GM21576 (cell line): ENCODE measurements around the gene MAP3K10.

Experiments
- ATAC-seq: cut with Tn5 transposase; IDR thresholded peaks from one replicate; pipeline ENCODE4 v1.9.1; 2021; ENCODE audit warnings: mild to moderate bottlenecking, moderate library complexity; ENCODE audit not compliant: unreplicated experiment

MAP3K10 gene

GRCh38 chr19:40232949-40233810 is 42.0 kb downstream of the MAP3K10 start:
- no peak for ATAC-seq

GRCh38 chr19:40233811-40234389 is 42.7 kb downstream of the MAP3K10 start:
- ATAC-seq: no peak

DNA sequence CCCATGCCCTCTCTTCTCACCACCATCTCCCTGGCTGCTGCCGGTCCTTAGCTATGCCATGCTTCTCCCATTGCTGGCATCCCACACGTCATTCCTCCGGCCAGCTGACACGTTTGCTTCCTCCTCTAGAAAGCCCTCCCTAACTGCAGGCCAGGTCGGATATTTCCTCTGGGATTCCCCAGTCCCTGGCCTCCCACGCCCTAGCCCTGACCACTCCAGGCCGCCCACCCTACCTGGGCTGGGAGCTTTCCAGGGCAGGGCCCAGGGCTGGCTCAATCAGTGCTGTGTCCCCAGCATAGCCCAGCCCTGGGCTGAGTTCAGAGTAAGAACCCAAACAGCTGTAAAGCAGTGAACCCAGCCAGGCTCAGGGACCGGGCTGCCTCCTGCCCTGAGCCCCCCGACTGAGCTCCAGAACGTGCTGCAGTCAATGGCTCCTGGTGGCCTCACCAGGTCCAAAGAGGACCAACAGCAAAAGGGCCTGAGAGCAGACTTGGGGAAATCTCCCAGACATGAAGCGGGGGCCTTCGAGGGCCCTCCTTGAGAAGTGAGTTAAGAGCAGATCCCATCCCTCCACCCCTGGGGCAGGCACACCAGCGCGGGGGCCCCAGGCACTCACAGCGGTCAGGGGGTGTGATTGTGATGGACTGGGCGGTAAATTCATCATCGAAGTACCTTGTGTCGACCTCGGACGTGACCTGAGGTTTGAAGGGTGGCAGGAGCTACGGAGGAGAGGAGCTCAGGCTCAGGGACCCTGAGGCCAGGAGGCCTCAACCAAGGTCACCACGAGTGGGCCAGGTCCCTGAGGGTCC is 43.4 kb downstream of the MAP3K10 start:
- ATAC-seq: no peak

DNA sequence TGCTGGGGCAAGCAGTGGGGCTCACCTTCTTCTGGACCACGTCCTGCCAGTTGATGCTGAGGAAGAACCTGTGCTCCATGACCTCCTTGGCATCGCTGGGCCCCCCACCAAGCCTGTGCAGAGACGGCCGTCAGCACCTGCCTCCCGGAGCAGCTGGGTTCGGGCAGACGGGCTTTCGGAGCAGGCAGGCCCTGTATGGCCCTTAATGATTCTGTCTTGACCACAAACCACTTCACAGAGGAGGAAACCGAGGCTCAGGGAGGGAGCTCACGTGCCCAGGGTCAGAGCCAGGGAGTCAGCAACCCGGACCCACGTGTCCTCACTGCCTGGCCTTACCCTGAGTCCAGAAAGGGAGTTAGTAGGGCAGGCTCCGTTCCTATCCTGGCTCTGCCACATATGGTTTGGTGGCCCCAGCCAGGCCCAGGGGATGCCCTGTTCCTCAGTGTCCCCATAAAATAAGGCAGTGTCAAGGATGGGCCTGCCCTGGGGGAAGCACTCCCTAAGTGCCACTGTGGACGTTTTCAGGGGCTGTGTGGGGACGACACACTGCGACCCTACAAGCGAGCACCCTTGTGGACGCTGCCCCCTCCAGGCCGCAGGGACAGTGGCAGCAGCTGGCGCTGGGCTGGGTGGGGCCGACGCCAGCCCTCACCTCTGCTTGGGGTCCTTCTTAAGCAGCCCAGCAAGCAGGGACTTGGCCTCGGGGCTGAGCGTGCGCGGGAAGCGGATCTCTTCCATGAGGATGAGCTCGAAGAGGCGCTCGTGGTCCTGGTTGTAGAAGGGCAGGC is 44.2 kb downstream of the MAP3K10 start:
- no peak for ATAC-seq

GRCh38 chr19:40236026-40236355 is 44.8 kb downstream of the MAP3K10 start:
- ATAC-seq: no peak

- ATAC-seq: no peak
These were observed 45.1 kb downstream of the MAP3K10 start for GRCh38 chr19:40236366-40236765.

- no peak for ATAC-seq
These were observed 46.6 kb downstream of the MAP3K10 start for GRCh38 chr19:40237791-40238190.

GRCh38 chr19:40238775-40239174 is 47.5 kb downstream of the MAP3K10 start:
- ATAC-seq: no peak

DNA sequence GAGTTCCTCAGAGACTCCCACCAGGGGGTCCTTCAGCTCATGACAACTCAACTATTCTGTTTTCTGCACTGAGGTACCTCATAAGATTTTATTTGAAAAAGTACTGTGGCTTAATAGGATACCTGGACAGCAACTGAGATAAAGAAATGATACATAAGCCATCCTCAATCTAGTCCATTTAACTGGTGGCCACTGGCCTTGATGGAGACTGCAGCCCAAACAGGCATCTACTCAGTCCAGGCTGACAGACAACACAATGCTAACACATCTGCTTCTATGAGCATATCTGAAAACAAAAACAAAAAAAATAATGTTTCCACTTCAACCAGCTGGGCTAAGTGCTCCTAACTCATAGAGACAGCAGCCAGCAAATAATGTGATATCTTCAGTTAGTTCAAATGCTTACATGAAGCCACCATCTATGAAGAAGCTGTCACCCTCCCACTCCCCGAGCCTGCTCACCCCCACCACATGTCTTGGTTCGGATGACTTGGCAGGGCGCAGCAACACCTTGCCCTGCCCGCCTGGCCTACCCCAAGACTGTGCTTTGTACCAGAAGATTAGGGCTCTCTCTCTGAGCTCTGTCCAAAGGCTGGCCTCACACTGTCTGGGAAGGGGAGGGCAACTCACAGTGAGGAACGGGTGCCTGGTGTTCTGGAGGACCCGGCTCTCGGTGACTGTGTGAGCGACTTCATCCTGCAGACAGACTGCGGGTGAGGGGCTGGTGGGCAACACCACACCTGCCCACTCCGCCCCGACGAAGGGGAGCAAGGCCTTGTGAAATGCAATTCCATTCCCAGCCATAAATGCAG is 48.4 kb downstream of the MAP3K10 start:
- no peak for ATAC-seq

DNA sequence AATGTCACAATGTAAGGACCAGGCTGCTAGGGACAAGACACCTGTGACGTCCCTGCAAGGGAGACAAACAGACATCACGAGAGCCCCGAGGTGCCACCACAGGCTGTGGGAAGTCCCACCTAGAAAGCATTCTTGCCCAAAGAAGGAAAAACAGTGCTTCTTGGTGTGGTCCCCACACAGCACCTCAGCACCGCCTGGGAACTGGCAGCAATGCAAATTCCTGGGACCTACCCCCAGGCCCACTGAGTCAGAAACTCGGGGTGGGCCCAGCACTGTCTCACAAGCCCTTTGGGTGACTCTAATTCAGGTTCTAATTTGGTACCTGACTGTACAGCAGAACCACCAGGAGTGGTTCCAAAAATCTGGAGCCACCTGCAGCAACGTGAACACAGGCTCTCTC is 49.1 kb downstream of the MAP3K10 start:
- no peak for ATAC-seq

- ATAC-seq: no peak
These were observed 50.0 kb downstream of the MAP3K10 start for GRCh38 chr19:40241125-40241808.

DNA sequence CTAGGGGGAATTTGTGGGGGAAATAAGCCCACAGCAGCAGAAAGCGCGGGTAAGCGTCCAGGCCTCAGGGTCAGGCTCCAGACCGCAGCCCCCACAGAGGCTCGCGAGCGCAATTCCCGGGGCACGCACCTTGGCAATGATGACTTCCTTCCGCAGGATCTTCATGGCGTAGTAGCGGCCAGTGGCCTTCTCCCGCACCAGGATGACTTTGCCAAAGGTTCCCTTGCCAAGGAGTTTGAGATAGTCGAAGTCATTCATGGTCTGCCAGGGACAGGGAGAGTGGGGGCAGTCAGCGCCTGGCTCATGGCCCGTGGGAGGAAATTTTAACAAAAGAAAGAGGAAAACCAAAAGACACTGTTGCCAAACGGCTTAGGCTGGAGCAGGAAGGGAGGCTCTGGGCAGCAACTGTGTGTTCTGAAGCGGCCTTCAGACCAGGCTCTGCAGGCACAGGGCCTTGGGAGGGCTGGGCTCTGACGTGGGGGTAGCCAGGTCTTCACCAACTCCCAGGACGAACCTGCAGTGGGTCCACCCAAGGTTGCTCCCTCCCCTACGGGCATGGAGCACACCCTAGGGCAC is 50.7 kb downstream of the MAP3K10 start:
- ATAC-seq: no peak

- ATAC-seq: no peak
These were observed 51.3 kb downstream of the MAP3K10 start for GRCh38 chr19:40242480-40242879.

DNA sequence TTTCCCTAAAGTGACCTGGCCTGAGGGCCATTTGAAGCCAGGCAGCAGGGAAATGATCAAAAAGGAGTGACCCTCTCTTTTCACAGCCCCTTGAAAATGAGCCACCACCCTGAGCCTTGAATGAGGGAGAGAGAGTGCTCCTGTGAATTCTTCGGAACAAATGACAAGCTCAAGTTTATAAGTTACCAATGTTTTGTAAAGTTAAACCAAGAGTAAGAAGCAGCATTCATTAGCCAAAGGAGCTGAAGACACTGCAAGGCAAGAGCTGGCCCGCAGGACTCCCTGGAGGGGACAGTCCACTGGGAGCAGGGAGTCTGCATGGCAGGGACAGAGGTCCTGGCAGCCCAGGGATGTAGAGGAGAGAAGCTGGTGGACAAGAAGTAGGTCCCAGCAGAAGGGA is 52.0 kb downstream of the MAP3K10 start:
- no peak for ATAC-seq

DNA sequence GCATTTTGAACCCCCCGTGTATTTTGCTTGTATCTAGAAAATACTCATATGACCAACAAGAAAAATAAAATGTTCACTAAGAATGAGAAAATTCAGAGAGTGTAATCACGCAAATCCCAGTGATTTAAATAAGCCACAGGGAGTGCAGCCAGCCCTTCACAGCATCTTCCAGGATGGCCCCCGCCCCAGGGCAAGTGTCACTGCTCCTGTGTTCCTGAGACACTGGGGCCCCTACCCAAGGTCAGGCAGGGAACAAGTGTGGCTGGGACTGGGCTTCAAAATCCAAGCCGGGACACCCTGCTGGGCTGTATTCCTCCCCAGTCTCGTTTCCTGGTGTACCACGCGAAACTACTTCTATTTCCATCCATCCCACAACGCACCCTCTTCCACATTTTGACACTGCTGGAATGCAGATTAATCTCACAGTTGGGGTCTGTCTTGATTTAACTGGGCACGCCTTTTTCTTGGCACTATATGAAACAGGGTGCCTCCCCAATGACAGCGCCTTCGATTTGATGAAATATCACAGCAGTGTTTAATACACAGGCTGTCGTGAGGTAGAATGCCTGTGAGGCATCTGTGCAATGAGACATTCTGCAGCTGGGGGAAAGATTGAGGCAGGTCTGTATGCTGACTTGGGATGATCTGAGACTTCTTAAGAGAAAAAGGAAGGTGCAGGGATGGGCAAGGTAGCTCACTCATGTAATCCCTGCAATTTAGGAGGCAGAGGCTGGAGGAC is 53.5 kb downstream of the MAP3K10 start:
- ATAC-seq: no peak

- no peak for ATAC-seq
These were observed 54.4 kb downstream of the MAP3K10 start for GRCh38 chr19:40245506-40246128.

DNA sequence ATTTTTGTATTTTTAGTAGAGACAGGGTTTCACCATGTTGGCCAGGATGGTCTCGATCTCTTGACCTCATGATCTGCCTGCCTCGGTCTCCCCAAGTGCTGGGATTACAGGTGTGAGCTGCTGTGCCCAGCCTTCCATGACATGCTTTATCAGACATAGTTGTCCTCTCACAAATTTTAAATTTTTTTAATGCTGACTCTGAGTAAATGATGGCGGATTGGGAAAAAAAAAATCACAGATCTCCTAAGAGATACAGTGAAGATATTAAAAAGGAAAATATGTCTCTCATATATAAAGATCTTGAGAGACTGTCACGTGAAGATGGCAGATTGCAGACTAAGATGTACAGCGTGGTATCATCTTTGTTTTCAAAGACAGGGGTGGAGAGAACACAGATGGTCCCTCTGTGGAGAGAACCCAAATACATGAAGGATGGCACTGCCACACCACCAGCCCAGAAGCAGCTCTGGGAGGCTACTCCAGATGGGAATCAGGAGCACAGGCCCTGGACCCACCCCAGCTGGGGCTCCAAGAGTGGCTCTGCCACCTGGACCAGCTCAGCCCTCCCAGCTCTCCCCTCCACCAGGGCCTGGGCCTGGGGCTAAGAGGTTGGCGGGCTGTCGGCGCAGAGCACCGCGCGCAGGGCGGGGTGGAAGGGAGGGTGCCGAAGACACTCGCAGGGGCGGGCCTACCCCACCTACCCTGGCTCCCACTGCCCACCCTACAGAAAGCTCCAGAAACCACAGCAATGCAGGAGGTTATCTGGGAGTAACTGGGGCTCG is 55.3 kb downstream of the MAP3K10 start:
- ATAC-seq: no peak
